IPS-18a (cell line): ENCODE data around the gene DNASE2.
A peak's percentile ranks its signal among the peaks of the same experiment; 100 is the strongest.
"Not testable (repeated sequence)": the region's sequence is repeated elsewhere in the genome, so short reads cannot be mapped to it uniquely, and the experiment has no call there.

ENCODE experiments used
- H3K27ac ChIP-seq: one replicate; pipeline ENCODE4 v1.5.1; 2013; ENCODE audit warnings: low read length
- H3K27me3 ChIP-seq: one replicate; pipeline ENCODE4 v1.6.1; 2013; ENCODE audit warnings: mild to moderate bottlenecking, low read length; ENCODE audit not compliant: control insufficient read depth, insufficient read depth
- H3K36me3 ChIP-seq: one replicate; pipeline ENCODE4 v1.6.1; 2013; ENCODE audit warnings: low read depth, low read length; ENCODE audit not compliant: control insufficient read depth
- H3K4me1 ChIP-seq: one replicate; pipeline ENCODE4 v1.6.1; 2013; ENCODE audit warnings: low read depth, low read length; ENCODE audit not compliant: control insufficient read depth
- H3K4me3 ChIP-seq: one replicate; pipeline ENCODE4 v1.5.1; 2013; ENCODE audit warnings: low read length
- H3K9ac ChIP-seq: one replicate; pipeline ENCODE4 v1.6.1; 2013; ENCODE audit warnings: mild to moderate bottlenecking, low read length, moderate library complexity
- H3K9me3 ChIP-seq: one replicate; pipeline ENCODE4 v1.6.1; 2013; ENCODE audit warnings: low read depth, low read length; ENCODE audit not compliant: control insufficient read depth

DNASE2 gene, protein sequence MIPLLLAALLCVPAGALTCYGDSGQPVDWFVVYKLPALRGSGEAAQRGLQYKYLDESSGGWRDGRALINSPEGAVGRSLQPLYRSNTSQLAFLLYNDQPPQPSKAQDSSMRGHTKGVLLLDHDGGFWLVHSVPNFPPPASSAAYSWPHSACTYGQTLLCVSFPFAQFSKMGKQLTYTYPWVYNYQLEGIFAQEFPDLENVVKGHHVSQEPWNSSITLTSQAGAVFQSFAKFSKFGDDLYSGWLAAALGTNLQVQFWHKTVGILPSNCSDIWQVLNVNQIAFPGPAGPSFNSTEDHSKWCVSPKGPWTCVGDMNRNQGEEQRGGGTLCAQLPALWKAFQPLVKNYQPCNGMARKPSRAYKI

DNA sequence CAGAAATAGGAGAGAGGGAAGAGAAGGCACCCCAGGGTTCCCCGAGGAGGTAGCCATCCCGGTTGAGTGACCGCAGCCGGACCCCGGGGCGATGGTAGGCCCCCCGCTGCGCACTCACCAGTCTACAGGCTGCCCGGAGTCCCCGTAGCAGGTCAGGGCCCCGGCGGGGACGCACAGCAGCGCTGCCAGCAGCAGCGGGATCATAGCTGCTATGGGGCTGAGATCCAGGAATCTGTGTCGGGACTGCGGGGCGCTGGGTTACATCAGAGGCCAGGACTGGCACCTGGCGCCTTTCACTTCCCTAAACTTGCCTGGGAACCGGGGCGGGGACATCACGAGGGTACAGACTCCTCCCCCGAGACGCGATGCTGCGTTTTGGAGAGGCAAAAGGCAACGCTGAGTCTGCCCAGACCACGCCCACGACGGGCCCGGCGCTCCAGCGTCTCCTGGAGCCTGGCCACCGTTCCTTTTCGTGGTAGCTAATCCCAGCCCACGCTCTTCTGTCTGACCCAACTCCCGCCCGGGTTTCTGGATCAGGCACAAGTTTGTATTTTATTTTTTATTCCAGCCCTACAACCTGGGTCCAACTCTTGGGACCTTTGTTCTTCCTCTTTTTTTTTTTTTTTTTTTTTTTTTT is at the start of gene DNASE2:
Gene DNASE2 (minus strand): TSS at position 278 of the 637 bp plus-strand sequence. CDS start 74 bp downstream, at position 204.
- Histone ChIP-seq H3K27me3 (peaks cover 28% of the 10 kb centered on the region), H3K4me1 (peaks cover under 1% of the 10 kb centered on the region), H3K36me3 (no peaks in the 10 kb centered on the region), H3K9me3 (no peaks in the 10 kb centered on the region), H3K27ac (no peak within 1 kb of the TSS), H3K9ac (peak within 1 kb of the TSS; percentile 76), H3K4me3 (peak within 1 kb of the TSS; percentile 82)

DNA sequence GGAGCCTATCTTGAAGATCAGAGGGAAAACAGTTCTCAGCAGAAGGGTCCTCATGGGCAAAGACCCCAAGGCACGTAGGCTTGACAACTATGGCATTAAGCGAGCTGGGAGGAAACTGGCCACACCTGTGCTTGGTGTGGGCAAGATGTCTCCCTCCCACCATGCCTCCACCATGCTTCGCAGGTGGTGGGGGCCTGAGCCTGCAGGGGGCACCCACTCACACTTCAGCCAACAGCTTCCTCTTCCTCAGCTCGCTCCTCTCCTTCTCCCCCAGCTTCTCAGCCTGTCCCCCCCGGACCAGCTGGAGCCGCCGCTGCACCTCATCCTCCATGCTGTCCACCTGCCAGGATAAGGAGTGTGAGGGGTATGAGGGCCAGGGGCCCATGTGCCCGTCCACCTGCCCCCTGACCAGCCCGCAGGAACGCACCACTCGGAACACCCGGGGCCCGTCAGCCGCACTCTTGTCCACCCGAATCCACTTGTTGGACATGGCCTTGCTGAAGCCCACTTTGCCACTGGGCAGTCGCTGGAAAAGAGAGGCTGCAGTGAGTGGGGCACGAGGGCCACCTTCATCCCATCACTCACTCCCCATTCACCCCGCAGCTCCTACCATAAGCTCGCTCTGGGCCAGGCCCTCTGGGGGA is 48.9 kb upstream of the DNASE2 start:
- no peak overlapping the region for H3K4me3 ChIP-seq
- no peak overlapping the region for H3K27ac ChIP-seq
- H3K27me3 ChIP-seq = no peaks in the 10 kb centered on the region
- peaks cover 42% of the 10 kb centered on the region for H3K36me3 ChIP-seq
- peaks cover 4% of the 10 kb centered on the region for H3K4me1 ChIP-seq
- H3K9me3 ChIP-seq = no peaks in the 10 kb centered on the region
- no peak overlapping the region for H3K9ac ChIP-seq

DNA sequence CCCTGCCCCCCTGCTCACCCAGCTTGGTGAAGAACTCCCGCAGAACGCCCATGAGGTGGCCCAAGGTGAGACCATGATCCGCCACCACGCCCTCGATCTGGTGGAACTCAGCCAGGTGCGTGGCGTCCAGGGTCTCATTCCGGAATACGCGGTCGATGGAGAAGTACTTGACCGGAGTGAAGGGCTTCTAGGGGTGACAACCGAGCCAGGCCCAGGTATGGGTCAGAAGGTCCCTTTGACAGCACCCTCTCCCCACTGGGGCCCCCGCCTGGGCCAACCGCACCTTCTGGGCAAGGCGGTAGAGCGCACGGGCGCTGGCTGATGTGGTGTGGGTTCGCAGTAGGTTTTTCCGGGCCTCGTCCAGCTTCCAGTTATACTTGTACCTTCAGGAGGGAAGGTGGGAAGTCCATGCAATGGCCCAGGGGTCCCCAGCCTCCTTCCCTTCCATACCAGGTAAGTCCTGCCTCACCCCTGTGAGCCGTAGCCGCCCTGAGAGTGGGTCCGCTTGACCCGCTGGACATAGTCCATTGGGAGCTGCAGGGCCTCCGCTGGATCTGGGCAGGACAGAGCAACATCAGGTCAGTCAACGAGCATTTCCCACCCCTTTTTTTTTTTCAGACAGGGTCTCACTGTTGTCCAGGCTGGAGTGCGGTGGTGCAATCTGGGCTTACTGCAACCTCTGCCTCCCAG is 43.5 kb upstream of the DNASE2 start:
- Histone ChIP-seq H3K9me3 (no peaks in the 10 kb centered on the region), H3K9ac (no peak overlapping the region), H3K4me3 (no peak overlapping the region), H3K27me3 (no peaks in the 10 kb centered on the region), H3K27ac (no peak overlapping the region), H3K36me3 (peaks cover 61% of the 10 kb centered on the region), H3K4me1 (no peaks in the 10 kb centered on the region)

DNA sequence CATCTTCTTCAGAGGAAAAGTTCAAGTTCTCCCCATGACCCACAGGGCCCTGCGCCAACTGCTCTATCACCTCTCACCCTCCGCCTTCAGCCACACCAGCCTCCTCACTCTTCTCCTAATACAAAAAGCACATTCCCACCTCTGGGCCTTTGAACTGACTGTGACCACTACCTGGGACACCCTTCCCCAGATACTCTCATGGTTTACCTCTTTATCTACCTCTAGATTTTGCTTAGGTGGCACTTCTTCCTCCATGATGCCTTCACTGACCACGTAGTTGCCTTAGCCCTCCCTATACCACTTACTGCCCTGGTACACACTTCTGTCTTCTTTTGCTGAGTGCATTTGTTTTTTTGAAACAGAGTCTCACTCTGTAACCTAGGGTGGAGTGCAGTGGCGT is 41.7 kb upstream of the DNASE2 start:
- H3K4me1 ChIP-seq = no peaks in the 10 kb centered on the region
- H3K27me3 ChIP-seq = peaks cover 11% of the 10 kb centered on the region
- H3K4me3 ChIP-seq = no peak overlapping the region
- H3K36me3 ChIP-seq = peaks cover 43% of the 10 kb centered on the region
- H3K27ac ChIP-seq = no peak overlapping the region
- H3K9ac ChIP-seq = no peak overlapping the region
- H3K9me3 ChIP-seq = no peaks in the 10 kb centered on the region

DNA sequence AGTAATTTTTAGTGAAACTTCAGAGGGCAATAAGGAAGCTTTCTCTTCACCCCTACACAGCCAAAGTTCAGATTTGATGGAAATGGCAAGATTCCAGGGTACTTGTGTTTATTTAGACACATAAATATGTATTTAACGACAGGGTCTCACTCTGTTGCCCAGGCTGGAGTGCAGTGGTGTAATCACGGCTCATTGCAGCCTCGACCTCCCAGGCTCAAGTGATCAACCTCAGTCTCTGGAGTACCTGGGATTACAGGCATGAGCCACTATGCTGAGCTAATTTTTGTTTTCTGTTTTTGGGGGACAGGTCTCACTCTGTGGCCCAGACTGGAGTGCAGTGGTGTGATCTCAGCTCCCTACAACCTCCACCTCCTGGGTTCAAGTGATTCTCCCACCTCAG is 39.8 kb upstream of the DNASE2 start:
- Histone ChIP-seq H3K4me1 (no peaks in the 10 kb centered on the region), H3K9me3 (no peaks in the 10 kb centered on the region), H3K4me3 (no peak overlapping the region), H3K9ac (no peak overlapping the region), H3K36me3 (peaks cover 27% of the 10 kb centered on the region), H3K27ac (no peak overlapping the region), H3K27me3 (peaks cover 13% of the 10 kb centered on the region)

DNA sequence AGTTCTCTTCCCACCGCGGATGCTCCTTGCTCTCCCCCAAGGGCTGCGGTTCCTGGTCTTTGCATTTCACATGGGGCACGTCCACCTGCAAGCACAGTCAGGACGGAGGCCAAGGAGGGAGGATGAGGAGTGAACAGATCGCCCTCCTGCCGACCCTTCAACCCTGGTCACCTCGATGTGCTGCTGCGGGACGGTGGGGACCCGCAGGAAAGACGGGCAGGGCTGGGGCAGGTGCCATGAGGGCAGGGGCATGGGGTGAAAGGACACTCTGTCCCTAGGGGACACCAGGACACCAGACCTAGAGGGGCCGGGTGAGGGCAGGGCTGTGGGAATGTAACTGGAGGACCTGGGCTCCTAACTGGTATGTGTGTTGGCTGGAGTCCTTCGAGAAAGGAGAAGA is 37.0 kb upstream of the DNASE2 start:
- Histone ChIP-seq H3K36me3 (peaks cover 7% of the 10 kb centered on the region), H3K4me1 (peaks cover 7% of the 10 kb centered on the region), H3K4me3 (no peak overlapping the region), H3K27ac (no peak overlapping the region), H3K9ac (no peak overlapping the region), H3K27me3 (peaks cover 13% of the 10 kb centered on the region), H3K9me3 (no peaks in the 10 kb centered on the region)

DNA sequence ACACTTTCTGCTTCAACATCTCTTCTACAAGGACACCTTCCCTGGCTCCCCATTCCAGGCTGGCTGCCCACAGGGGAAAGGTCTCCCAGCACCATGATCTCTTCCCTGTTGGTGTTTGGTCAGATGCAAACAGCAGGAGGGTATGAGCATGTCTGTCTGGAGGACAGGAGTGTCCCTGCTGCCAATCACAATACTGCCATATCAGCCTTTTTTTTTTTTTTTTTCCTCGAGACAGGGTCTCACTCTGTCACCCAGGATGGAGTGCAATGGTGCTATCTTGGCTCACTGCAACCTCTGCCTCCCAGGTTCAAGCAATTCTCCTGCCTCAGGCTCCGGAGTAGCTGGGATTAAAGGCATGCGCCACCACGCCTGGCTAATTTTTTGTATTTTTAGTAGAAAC is 34.6 kb upstream of the DNASE2 start:
- Histone ChIP-seq H3K4me1 (peaks cover 12% of the 10 kb centered on the region), H3K27me3 (peaks cover 13% of the 10 kb centered on the region)
- H3K9me3 ChIP-seq, H3K27ac ChIP-seq, H3K36me3 ChIP-seq, H3K9ac ChIP-seq, H3K4me3 ChIP-seq: not testable (repeated sequence)

DNA sequence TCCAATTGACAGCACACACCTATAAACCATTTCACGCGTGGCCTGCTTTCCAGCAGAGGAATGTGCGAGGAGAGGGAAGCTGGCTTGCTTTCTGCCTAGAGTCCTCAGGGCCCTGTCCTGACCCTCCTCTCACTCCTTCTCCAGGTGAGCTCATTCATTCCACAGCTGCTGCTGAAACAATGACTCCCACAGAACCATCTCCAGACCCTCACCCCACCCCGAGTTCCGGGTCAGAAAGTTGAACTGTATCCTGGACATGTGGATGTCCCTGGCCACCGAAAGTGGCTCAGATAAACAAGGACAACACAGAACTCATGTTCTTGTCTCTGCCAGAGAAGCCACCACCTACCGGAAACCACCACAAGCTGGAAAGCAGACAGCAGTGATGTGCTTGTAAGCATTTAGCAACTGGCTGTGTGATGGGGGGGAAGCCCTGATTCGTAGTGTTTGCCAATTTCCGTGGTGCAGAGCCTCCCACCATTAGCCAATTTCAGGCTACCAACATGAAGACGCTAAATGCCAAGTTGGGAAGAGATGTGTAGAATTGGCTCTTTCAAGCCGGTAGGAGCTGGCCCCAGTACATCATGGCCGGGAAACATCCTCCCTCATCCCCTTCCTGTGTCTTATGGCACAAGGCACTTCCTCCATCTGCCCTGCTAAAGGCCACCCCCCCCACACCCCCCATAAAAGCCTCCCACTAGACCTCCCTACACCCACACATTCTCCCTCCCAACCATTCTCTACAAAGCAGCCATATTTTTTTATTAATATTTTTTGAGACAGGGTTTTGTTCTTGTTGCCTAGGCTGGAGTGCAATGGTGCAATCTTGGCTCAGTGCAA is 32.8 kb upstream of the DNASE2 start:
- Histone ChIP-seq H3K9ac (no peak overlapping the region), H3K9me3 (no peaks in the 10 kb centered on the region), H3K4me3 (no peak overlapping the region), H3K36me3 (no peaks in the 10 kb centered on the region), H3K4me1 (peaks cover 12% of the 10 kb centered on the region), H3K27me3 (peaks cover 13% of the 10 kb centered on the region), H3K27ac (no peak overlapping the region)

DNA sequence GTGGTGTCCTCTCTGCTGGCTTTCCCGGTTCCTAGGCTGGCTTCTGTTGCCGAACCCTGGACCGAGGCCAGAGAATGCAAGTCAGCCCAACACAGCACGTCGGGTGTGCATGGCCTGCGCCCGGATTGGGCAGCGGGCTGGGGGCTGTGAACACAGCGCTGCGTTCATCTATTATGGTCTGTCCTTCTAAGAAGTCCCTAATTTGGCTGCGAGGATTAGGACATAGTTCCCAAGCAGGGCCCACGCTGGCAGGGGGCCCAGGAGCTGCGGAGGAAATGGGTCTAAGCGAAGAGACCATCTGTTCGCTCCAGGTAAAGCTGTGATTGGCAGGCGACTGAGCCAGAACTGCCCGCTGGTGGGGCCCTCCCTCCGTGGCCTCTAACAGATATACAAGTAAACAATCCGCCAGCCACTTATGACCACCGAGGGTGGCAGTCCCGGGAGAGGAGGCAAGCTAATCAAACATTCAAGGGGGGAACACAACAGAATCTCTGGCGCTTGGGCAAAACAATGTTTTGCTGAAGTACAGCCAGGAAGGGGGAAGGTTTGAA is 31.8 kb upstream of the DNASE2 start:
- peaks cover 4% of the 10 kb centered on the region for H3K27me3 ChIP-seq
- H3K27ac ChIP-seq = no peak overlapping the region
- H3K9me3 ChIP-seq = no peaks in the 10 kb centered on the region
- H3K36me3 ChIP-seq = no peaks in the 10 kb centered on the region
- no peak overlapping the region for H3K4me3 ChIP-seq
- no peak overlapping the region for H3K9ac ChIP-seq
- H3K4me1 ChIP-seq = peaks cover 12% of the 10 kb centered on the region

DNA sequence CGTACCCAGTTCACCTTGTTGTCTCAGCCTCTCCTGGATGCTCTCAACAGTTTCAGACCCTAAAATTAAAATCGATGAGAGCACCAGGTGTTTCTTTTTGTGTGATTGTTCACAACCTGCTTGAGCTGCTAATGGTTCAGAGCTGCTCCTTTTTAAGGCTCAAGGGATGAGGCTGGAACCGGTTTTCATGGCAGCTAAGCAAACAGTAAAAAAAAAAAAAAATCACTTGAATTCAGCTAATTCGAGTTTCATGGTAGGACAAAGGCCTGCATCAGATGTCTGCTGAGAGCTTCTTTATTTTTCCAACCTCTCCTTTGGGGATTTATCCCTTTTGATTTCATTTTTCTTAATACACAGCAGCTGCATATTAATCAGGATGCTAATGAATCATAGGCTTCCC is 31.3 kb upstream of the DNASE2 start:
- Histone ChIP-seq H3K4me1 (peaks cover 12% of the 10 kb centered on the region), H3K27me3 (no peaks in the 10 kb centered on the region), H3K9me3 (no peaks in the 10 kb centered on the region), H3K27ac (no peak overlapping the region), H3K4me3 (no peak overlapping the region), H3K36me3 (no peaks in the 10 kb centered on the region), H3K9ac (no peak overlapping the region)
